ENCODE measurements around the gene DBI.
A peak's percentile ranks its signal among the peaks of the same experiment; 100 is the strongest.
"Not testable (repeated sequence)": the region's sequence is repeated elsewhere in the genome, so short reads cannot be mapped to it uniquely, and the experiment has no call there.

DBI gene

DNA sequence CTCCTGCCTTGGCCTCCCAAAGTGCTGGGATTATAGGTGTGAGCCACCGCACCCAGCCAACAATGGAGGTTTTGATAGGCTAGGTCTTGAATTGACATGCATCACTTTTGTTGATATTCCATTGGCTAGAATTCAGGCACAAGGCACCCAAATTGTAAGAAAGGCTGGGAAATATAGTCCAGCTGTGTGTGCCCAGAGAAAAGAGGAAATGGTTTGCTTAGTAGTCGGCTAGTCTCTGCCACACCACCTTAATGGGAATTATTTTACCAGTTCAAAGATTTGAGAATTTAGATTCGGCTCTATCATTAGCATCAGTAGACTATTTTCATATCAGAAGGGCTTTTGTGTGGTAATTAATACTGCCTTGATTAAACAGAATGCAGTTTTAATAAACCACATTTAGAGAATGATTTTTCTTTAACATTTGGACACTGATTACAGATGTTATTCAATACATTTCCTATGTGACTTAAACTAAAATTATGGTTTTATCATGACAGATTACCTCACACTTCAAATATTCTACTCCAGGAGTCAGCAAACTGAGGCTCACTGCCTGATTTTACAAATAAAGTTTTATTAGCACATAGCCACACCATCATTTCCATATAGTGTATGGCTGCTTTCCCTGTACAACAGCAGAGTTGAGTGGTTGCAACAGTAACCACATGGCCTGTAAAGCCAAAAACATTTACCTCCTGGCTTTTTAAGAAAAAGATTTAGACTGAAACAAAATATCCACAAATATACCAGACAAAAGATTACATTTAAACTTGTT is 27.4 kb downstream of the DBI start:
- DNase-seq, result no peak

DNA sequence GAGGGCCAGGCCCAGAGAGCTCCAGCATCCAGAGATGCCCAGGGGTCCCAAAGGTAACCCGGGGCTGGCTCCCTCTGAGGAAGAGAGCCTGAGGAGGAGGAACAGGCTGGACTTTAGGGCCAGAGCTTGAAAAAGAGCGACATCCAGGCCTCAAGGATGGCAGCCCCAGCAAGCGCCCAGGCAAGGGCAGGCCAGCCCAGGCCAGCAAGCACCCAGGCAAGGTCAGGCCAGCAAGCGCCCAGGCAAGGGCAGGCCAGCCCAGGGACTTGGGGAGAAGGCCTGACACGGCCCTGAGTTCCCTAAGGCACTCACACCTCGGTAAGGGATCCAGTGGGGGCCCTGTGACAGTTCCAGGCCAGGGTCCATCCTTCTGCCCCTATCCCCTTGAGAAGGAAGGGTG is 30.4 kb downstream of the DBI start:
- DNase-seq, result no peak

DNA sequence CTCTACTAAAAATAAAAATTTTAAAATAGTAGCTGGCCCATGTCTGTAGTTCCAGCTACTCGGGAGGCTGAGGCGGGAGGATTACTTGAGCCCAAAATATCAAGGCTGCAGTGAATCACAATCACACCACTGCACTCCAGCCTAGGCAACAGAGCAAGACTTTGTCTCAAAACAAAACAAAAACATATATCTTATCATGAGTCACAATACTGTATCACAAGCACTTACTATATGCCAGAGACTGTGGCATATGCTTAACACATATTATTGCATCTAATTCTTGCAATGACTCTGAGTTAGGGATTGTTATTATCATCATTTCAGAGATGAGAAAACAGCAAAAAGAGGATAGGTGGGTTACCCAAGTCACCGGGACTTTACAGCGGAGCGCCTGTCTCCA is 35.3 kb downstream of the DBI start:
- no peak for DNase-seq

DNA sequence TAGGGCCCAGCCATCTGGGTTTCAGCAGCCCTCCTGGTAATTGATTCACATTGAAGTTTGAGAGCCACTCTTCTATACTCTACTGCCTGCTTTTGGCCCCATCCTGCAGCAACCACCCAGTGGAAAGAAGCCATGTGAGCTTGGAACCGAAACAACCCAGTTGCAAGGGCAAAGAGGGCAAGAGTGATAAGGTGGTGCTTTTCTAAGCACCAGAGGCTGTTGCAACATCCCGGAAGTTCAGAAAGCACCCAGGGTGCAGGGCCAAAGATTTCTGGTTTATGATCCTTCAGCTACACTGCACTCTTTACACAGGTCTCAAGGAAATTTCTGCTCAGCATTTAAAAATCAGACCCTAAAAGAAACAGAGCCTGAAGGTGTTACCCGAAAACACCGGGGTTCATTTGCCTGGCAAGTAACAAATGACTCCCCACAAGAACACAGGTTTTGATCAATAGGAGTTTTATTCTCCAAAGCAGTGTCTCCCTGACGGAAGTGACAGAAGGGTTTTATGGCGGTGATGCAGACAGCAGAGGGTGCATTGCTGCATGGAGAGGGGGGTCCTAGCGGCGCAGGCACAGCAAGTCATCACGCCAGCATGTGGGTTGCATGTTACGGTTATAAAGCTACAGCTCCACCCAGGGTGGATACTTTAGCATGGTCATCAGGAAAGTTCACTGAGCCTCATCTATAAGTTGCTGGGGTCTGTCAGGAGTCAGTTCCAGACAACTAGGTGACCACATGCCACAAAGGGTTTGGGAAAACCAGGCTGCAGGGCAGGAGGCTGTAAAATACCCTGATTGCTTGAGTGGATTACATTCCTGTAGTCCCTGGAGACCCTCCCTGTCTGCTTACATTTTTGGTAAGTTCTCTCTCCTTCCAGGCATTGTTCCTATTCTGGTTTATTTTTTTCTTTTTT is 36.1 kb downstream of the DBI start:
- DNase-seq, result no peak

DNA sequence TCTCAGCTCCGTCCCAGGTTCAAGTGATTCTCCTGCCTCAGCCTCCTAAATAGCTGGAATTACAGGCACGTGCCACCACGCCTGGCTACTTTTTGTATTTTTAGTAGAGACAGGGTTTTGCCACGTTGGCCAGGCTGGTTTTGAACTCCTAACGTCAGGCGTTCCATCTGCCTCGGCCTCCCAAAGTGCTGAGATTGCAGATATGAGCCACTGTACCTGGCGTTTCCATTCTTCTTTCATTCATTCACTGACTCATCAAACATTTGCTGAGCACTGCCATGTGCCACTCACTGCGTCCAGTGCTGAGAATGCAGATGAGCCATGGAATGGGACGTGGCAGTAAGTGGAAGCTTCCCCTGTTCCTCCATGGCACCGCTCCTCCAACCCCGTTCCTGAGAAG is 36.8 kb downstream of the DBI start:
- DNase-seq, result not testable (repeated sequence)

DNA sequence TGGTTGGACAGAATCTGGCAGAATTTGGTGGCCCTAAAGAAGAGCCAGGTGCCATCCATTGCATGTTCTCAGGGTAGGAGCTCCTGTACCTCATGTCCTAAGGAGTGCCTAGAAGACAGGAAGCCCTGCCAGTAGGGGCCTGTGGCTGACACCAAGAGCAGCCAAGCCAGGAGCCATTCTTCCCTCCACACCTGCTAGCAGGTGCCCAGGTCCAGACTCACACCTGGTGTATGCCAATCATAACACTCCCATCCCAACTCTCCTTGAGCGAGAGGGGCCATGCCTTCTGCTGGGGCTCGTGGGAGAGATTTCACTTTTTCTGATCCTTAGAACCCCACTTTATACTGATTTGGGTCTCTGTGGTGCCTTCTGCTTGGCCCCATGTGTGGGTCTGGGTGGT is 38.4 kb downstream of the DBI start:
- no peak for DNase-seq

DNA sequence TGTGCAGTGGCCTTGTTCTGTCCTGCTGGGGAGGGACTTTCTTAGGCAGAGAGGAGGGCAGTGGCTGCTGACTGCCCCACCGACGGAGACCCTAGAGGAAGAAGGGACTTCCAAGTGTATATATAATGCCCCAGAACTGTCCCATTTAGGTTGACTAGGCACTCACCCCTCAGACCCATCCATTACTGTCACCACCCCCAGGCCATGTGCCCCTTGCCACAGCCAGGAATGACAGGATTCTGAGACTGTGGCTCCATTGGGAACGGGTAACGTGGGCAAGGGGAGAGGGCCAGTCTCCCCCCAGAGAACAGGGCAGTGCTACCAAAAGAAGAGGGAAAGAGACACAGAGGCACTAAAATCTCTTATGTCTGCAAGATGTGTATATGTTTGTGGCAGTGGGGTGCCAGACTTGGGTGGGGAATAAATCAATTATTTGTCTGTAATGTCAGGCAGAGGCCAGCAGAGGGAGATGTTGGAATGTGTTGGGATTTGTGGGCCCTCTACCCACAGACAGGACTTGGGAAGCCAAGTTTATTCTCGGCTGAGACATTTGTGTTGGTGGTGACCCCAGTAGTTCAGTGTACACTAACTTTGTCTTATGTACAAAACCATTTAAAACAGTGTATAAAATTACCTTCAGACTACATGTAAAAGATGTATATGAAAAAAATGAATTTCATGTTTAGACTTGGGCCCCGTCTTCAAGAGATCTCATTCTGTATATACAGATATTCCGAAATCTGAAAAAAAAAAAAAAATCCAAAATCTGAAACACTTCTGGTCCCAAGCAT is 40.8 kb downstream of the DBI start:
- DNase-seq, result peak in 21 of 58 donors; percentile 7 to 47 (median 16)

DNA sequence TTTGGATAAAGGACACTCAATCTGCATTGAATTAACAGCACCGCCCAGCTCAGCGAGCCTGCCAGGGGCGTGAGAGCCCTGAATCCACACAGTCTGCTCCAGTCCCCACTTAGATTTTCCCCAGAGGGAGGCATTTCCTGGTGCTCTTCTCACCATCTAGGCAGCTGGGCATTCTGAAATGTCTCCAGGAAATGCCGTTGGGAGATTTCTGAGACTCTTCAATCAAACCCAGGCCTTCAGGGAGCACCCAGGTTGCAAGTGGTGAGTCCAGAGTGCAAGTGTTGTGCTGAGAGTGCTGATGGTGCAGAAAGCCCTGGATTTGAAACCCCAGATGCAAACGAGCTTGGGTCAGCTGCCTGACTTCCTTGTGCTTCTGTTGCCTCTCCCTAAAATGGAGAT is 41.4 kb downstream of the DBI start:
- no peak for DNase-seq

DNA sequence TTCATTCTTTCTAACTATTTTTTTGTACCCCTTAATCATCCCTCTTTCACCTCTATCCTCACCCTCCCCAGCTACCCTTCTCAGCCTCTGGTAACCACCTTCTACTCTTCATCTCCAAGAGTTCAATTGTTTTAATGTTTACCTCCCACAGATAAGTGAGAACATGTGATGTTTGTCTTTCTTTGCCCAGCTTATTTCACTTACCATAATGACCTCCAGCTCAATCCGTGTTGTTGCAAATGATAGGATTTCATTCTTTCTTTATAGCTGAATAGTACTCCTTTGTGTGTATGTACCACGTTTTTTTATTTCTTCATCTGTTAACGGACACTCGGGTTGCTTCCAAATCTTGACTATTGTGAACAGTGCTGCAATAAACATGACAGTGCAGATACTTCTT is 42.7 kb downstream of the DBI start:
- no peak for DNase-seq

DNA sequence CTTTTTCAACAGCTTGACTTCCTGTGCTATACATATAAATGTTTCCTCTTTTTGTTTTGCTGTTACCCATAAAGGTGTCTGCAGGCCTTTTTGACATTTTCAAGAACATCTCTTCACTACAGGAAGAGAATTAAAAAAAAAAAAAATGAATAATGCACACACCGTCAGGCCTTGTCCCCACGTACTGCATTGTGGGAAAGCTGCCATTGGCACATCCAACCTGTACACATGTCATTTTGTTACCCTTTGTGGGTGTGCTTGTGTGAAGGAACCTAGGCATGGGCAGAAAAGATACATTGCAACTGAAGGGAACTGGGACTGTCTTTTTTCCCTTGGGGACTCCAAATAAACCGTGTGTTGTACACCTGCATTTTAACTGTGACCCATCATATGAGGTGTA is 48.1 kb downstream of the DBI start:
- DNase-seq, result no peak

DNA sequence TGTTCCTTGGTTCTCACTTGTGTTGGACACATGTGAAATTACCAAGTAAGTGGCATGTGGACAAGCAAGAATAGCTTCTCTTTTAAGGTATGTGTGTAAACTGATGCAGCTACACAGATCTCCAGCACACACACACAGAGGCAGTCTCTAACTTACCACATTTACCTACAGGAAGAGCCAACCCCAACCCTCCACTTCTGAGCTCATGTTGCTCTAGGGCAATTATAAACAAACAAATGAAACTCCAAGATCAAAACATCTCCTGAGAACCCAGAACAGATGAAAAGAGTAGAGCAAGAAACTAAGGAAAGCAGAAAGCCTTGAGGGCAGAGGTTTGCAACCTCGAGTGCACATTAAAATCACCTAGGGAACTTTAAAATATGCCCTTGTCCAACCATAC is 48.9 kb downstream of the DBI start:
- DNase-seq, result no peak

DNA sequence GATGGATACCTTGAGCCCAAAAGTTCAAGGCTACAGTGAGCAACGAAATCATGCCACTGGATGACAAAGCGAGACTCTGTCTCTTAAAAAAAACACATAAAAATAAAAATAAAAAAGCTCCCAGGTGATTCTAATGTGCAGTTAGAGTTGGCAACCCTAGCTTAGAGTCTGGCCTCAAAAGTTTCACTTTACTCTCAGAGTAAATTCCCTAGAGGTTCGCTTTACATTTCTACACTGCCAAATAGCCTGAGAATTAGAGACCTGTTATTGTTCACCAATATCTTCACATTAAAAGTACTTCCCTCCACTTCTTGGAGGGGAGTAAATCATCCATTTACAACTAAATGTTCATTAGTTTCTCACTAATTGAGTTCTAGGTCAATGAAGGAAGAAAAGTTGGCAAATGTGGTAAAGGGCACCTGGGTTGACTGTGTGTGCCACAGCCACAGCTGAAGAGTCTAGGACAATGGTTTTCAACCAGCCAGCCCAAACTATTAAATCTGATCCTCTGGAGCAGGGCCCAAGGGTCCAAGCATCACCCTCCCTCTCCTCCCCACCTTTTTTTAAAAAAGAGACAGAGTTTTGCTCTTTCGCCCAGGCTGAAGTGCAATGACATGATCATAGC is 49.6 kb downstream of the DBI start:
- DNase-seq, result no peak

DNA sequence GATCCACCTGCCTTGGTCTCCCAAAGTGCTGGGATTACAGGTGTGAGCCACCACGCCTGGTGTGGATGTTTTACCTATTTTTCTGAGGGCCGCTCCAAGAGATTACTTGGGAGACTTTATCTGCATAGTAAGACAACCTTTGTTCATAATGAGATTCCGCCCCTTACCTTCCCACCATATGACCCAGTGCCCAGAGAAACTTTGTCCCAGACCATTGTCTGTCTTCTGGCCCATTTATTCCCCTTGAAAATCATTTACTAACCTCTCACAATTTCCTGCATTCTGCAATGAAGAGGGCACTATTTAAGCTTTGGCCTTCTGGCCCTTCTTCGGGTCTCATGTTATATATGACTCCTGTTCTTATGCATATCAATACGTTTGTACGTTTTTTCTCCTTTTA is 51.1 kb downstream of the DBI start:
- no peak for DNase-seq

DNA sequence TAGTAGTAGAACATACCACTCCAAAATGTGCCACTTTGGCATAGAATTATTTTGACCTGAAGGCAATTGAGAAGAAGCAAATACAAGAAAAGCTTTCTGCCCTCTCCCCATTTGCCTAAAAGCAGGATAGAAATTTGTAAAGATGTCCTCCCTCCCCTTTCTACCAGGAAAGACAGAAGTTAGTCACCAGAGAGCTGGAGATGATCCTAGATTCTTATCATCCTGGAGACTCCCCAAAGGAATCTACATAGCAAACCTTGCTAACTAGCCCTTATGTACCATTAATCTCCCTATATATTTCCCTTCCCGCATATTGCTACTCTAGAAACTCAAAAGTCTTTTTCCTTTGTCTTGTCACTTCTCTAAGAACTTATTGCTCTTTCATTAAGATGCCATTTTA is 52.3 kb downstream of the DBI start:
- no peak for DNase-seq

DNA sequence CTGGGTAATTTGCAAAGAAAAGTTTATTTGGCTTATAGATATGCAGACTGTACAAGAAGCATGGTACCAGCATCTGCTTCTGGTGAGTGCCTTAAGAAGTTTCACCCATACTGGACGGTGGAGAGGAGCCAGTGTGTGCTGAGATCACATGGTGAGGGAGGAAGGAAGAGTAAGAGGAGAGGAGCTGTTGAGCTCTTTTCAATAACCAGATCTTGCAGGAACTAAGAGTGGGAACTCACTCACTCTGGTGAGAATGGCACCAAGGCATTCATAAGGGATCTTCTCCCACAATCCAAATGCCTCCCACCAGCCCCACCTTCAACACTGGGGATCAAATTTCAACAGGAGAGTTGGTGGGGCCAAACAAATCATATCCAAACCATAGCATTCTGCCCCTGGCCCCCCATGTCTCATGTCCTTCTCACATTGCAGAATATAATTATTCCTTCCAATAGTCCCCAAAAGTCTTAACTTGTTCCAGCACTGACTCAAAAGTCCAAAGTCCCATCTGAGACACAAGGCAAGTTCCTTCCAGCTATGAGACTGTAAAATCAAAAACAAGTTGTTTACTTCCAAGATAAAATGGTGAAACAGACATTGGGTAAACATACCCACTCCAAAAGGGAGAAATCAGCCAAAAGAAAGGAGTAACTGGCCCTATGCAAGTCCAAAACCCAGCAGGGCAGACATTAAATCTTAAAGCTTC is 53.2 kb downstream of the DBI start:
- DNase-seq, result no peak

DNA sequence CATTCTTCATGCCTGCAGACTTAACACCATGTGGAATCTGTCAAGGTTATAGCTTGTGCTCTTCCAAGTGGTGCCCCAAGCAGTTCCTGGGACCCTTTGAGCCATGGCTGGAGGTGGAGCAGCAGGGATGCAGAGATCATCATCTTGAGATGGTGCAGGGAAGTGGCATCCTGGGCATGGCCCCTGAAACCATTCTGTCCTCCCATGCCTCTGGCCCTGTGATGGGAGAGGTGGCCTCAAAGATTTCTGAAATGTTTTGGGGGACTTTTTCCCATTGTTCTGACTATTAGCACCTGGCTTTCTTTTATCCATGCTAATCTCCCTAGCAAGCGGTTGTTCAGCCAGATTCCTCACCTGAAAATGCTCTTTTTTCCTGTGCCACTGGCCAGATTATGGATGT is 54.5 kb downstream of the DBI start:
- DNase-seq, result no peak

DNA sequence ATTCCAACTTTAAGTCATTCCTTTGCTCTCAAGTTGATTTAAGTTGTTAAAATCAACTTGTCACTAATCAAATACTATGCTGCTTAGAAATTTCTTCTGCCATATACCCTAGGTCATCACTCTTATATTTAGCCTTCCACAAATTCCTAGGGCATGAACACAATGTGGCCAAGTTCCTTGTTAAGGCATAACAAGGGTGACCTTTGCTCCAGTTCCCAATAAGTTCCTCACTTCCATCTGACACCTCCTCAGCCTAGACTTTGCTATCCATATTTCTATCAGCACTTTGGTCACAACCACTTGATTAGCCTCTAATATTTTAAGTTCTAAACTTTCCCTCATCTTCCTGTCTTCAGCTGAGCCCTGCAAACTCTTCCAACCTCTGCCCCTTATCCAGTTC is 55.0 kb downstream of the DBI start:
- DNase-seq, result no peak
